ENCODE measurements around the gene MYO7B.

DNA sequence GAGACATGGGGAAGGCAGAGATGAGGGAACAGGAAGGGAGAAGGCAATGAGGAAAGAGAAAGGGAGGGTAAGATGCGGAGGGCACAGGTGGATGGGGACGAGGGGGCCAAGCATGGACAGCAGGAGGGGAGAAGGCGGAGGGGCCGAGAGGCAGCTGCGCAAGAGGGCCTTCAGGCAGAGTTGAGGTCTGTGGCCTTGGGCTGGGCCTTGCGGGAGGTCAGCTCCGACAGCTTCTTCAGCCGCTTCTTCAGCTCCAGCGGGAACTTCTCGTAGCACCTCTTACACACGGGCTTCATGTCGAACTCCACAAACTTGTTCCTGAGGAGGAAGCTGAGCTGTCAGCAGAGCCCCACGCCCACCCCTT, 103.6 kb downstream of the MYO7B start:
- TF ChIP-seq CTCF (IDR thresholded peaks at IDR 0.05) (no peak), POLR2A (IDR thresholded peaks at IDR 0.05) (no peak)

Measured in Peyer's patch (tissue), 4 donors.